Upper lobe of right lung (tissue), 1 donor: ENCODE measurements around the gene RNF157. TPM values are rescaled to one million over a fixed set of nuclear protein-coding genes. Genes with fewer than 3 reads are reported as not detected.

Experiments
- ATAC-seq: fragments of 200-7000 bp; cut with Tn5 transposase; one replicate; pipeline ENCODE4 v1.9.1; 2020; ENCODE audit warnings: mild to moderate bottlenecking, moderate library complexity
- DNase-seq: peaks from one replicate; pipeline ENCODE4 v3.0.0-alpha.2; 2020
- H3K27ac ChIP-seq: fragments of 200-600 bp; one replicate; pipeline ENCODE4 v1.8.0; 2022
- H3K27me3 ChIP-seq: fragments of 200-600 bp; one replicate; pipeline ENCODE4 v1.8.0; 2022; ENCODE audit warnings: mild to moderate bottlenecking
- H3K36me3 ChIP-seq: fragments of 200-600 bp; one replicate; pipeline ENCODE4 v1.8.0; 2022
- H3K4me1 ChIP-seq: fragments of 200-600 bp; one replicate; pipeline ENCODE4 v1.8.0; 2022
- H3K4me3 ChIP-seq: fragments of 200-600 bp; one replicate; pipeline ENCODE4 v1.8.0; 2022; ENCODE audit warnings: mild to moderate bottlenecking
- H3K9me3 ChIP-seq: fragments of 200-600 bp; one replicate; pipeline ENCODE4 v1.8.0; 2022
- intact Hi-C: fragments of 100-400 bp; cut with DNase I; formaldehyde crosslinking; loops from one replicate; pipeline ENCODE4 v1.11.0; 2022
- microRNA-seq: library from miRNA; unstranded; fragments of <30 nt; microRNA quantifications from one replicate; pipeline ENCODE4 v1.2.0, GENCODE V29; 2020; ENCODE audit warnings: borderline microRNAs expressed
- total RNA-seq: library from RNA; stranded (reverse); fragmentation: NEBNext Ultra II Directional; extraction: Animal tissue kit (Norgen Biotek cat#: 25700); gene quantifications from one replicate; pipeline ENCODE4 v1.2.1, GENCODE V29; 2021
- TF ChIP-seq, protein P1 (sequence below): fragments of 200-600 bp; IDR thresholded peaks from one replicate; pipeline ENCODE4 v1.8.0; 2022; ENCODE audit warnings: antibody characterized with exemption
- donor health status: DM: no; HTN: yes; CAD: no; lungs with severe emphysema.

Gene RNF157
- total RNA-seq, 1 donor from 2014 or later = 3.8 TPM

- Histone ChIP-seq H3K36me3 (peaks cover 37% of the 10 kb centered on the region), H3K27ac (peak overlapping the region; percentile 86), H3K27me3 (no peaks in the 10 kb centered on the region), H3K4me3 (peak overlapping the region; percentile 93), H3K4me1 (peaks cover 15% of the 10 kb centered on the region), H3K9me3 (no peaks in the 10 kb centered on the region)
- ATAC-seq (peak; percentile 3), DNase-seq (no peak)
- intact Hi-C loops = no loop called here
- TF ChIP-seq, protein P1, sequence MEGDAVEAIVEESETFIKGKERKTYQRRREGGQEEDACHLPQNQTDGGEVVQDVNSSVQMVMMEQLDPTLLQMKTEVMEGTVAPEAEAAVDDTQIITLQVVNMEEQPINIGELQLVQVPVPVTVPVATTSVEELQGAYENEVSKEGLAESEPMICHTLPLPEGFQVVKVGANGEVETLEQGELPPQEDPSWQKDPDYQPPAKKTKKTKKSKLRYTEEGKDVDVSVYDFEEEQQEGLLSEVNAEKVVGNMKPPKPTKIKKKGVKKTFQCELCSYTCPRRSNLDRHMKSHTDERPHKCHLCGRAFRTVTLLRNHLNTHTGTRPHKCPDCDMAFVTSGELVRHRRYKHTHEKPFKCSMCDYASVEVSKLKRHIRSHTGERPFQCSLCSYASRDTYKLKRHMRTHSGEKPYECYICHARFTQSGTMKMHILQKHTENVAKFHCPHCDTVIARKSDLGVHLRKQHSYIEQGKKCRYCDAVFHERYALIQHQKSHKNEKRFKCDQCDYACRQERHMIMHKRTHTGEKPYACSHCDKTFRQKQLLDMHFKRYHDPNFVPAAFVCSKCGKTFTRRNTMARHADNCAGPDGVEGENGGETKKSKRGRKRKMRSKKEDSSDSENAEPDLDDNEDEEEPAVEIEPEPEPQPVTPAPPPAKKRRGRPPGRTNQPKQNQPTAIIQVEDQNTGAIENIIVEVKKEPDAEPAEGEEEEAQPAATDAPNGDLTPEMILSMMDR = no peak
Measured at GRCh38 chr17:76102944-76103273, 137.4 kb downstream of the RNF157 start.

- intact Hi-C loops = no loop called here
- DNase-seq (no peak), ATAC-seq (no peak)
- Histone ChIP-seq H3K9me3 (no peaks in the 10 kb centered on the region), H3K4me1 (peaks cover 7% of the 10 kb centered on the region), H3K27me3 (no peaks in the 10 kb centered on the region), H3K4me3 (no peak overlapping the region), H3K27ac (no peak overlapping the region), H3K36me3 (peaks cover 88% of the 10 kb centered on the region)
- TF ChIP-seq, protein P1 = no peak
Measured at GRCh38 chr17:76097716-76098295, 142.5 kb downstream of the RNF157 start.

- Histone ChIP-seq H3K36me3 (peaks cover 95% of the 10 kb centered on the region), H3K9me3 (no peaks in the 10 kb centered on the region), H3K4me3 (no peak overlapping the region), H3K27ac (no peak overlapping the region), H3K4me1 (no peaks in the 10 kb centered on the region), H3K27me3 (no peaks in the 10 kb centered on the region)
- intact Hi-C loops = no loop called here
- ATAC-seq = no peak
- DNase-seq = no peak
- TF ChIP-seq, protein P1 = no peak
Measured at GRCh38 chr17:76095943-76096342, 144.3 kb downstream of the RNF157 start.

- H3K36me3 ChIP-seq = peaks cover 95% of the 10 kb centered on the region
- H3K4me1 ChIP-seq = no peaks in the 10 kb centered on the region
Measured at GRCh38 chr17:76094046-76094445, 146.2 kb downstream of the RNF157 start.

GRCh38 chr17:76092526-76093413 lies 147.5 kb downstream of the RNF157 start:
- TF ChIP-seq, protein P1 = no peak
- Histone ChIP-seq H3K4me1 (no peaks in the 10 kb centered on the region), H3K27ac (no peak overlapping the region), H3K9me3 (no peaks in the 10 kb centered on the region), H3K27me3 (no peaks in the 10 kb centered on the region), H3K36me3 (peaks cover 98% of the 10 kb centered on the region), H3K4me3 (no peak overlapping the region)
- ATAC-seq (no peak), DNase-seq (no peak)
- intact Hi-C loops = no loop called here

More at GRCh38 chr17:76094046-76094445, 146.2 kb downstream of the RNF157 start:
- ATAC-seq (no peak), DNase-seq (no peak)
- Histone ChIP-seq H3K9me3 (no peaks in the 10 kb centered on the region), H3K27me3 (no peaks in the 10 kb centered on the region), H3K27ac (no peak overlapping the region), H3K4me3 (no peak overlapping the region)
- intact Hi-C loops = no loop called here
- TF ChIP-seq, protein P1 = no peak

Small RNA genes within 50 kb of the gene (microRNA-seq; reads per million reads assigned to microRNA genes)
- gene MIR6868 = 3.1 reads per million, percentile 21 among the genes with 10 or more reads in this experiment

Other genes with a start within 250 kb of the RNF157 start
- 9.6 TPM for gene CDK3, start 239.6 kb downstream of the RNF157 start, total RNA-seq
- 46.8 TPM for gene EVPL, start 213.2 kb downstream of the RNF157 start, total RNA-seq
- 74.9 TPM for gene SRP68, start 168.0 kb downstream of the RNF157 start, total RNA-seq
- not detected for gene GALR2, start 165.7 kb downstream of the RNF157 start, total RNA-seq
- gene ZACN, start 161.3 kb downstream of the RNF157 start, total RNA-seq = not detected
- 121 TPM for gene EXOC7, start 136.7 kb downstream of the RNF157 start, total RNA-seq
- gene FOXJ1, start 99.2 kb downstream of the RNF157 start, total RNA-seq = 2.9 TPM
- 56.7 TPM for gene UBALD2, start 24.9 kb upstream of the RNF157 start, total RNA-seq
- 3.4 TPM for gene QRICH2, start 67.8 kb upstream of the RNF157 start, total RNA-seq
- gene PRPSAP1, start 113.4 kb upstream of the RNF157 start, total RNA-seq = 60.2 TPM
- gene SPHK1, start 144.1 kb upstream of the RNF157 start, total RNA-seq = 8.5 TPM
- 19.3 TPM for gene UBE2O, start 212.7 kb upstream of the RNF157 start, total RNA-seq
- not detected for gene AANAT, start 227.1 kb upstream of the RNF157 start, total RNA-seq